HG03196 (cell line): ENCODE results near the gene L2HGDH.

Experiments used
- ATAC-seq: cut with Tn5 transposase; IDR thresholded peaks from one replicate; pipeline ENCODE4 v1.9.1; 2021; ENCODE audit not compliant: unreplicated experiment

The L2HGDH gene

GRCh38 chr14:50299585-50299984 is 12.4 kb downstream of the L2HGDH start:
- no peak for ATAC-seq

DNA sequence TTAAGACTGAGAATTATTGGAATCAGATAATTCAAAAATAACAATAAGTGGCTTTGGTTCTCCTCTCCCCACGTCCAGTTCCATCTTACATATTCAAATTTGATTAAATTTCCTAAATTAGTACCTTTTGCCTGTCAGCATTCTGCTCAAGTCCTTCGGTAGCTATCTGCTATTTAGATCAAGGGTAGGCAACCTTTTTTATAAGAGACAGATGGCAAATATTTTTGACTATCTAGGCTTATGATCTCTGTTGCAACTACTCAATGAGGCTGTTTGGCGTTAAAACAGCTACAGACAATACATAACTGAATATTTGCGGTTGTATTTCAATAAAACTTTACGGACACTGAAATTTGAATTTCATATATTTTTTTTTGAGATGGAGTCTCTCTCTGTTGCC is 21.7 kb downstream of the L2HGDH start:
- no peak for ATAC-seq

DNA sequence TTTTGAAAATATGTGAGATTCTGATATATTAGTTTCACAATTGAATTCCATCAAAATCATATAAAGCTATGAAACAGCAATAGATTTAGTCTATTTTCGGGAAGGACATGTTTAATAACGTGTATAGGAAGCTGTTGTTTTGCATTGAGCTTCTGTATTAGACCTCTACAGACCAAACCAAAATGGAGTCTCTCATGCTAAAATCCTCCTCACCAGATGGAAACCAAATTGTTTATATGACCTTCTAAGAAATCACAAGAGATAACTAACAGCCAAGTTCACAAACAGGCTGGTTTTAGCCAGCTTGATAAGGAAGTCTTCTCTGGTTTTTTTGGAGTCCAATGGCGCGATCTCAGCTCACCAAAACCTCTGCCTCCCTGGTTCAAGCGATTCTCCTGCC is 23.9 kb downstream of the L2HGDH start:
- no peak for ATAC-seq

- no peak for ATAC-seq
These were observed 26.2 kb downstream of the L2HGDH start for GRCh38 chr14:50285861-50286260.

- no peak for ATAC-seq
These were observed 39.5 kb downstream of the L2HGDH start for GRCh38 chr14:50272498-50272897.

DNA sequence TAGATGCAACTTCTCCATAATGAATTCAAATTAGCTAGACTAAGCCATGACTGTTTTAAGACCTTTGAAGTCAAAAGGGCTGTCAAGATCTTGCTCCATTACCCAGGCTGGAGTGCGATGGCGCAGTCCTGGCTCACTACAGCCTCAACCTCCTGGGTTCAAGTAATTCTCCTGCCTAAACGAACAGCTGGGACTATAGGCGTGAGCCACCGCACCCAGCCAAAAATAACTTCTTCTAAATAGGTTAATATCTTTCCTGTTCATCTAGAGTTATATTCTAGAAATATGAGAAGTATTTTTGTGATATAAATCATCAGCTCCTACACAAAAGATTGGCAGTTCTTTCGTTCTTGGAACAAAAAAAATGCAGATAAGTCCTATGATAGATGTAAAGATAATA is 41.1 kb downstream of the L2HGDH start:
- ATAC-seq, result no peak

DNA sequence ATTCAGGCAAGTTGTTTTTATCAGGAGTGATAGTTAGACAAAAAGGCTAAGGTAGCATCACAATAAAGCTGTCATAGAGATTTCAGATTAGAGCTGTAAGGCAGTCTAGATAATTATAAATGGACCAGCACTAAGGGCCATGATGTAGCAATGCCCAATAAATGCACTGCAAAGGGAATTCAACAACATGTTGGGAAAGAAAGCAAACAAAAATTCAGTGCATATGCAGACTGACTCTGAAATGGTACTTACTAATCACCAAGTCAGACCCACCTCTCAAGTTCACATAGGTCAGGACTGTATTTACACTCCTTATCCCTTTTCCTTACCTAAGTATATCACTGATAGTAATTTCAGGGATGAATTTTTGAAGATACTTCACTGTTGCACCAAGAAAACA is 47.0 kb downstream of the L2HGDH start:
- ATAC-seq, result no peak

- no peak for ATAC-seq
These were observed 48.7 kb downstream of the L2HGDH start for GRCh38 chr14:50263321-50263720.

GRCh38 chr14:50262865-50263264 is 49.2 kb downstream of the L2HGDH start:
- no peak for ATAC-seq

DNA sequence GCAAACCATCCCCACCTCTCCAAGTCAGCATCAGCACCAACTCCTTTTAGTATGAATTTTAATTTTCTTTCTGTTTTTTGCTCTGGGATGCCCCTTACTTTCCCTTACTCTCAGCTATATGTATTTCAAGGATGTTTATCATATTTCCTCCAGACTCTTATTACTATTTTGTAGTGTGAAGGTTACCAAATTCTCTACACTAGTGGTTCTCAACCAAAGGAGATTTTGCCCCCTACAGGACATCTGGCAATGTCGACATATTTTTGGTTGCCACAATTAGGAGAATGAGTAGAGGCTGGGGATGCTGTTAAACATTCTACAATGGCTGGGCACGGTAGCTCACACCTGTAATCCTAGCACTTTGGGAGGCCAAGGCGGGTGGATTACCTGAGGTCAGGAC is 51.5 kb downstream of the L2HGDH start:
- no peak for ATAC-seq

DNA sequence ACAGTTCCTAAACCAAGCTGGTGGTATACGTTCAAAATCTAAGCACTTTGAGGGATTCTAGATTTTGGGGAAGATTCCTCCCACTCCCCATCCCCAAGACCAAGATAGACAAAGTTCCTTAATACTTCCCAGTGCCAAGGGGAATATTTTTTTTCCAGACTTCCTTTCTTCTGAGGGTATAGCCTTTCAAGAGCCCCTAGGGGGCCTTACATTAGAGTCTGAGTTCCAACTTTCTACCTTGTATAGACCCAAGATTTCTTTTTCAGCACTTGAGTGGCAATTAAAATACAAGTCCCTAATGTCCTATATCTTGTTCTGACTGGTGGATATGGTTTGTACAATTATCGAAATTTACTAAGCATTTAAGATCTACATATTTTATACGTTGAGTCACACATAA is 52.0 kb downstream of the L2HGDH start:
- ATAC-seq, result no peak

- no peak for ATAC-seq
These were observed 54.3 kb downstream of the L2HGDH start for GRCh38 chr14:50257732-50258131.

GRCh38 chr14:50254248-50254647 is 57.8 kb downstream of the L2HGDH start:
- no peak for ATAC-seq

DNA sequence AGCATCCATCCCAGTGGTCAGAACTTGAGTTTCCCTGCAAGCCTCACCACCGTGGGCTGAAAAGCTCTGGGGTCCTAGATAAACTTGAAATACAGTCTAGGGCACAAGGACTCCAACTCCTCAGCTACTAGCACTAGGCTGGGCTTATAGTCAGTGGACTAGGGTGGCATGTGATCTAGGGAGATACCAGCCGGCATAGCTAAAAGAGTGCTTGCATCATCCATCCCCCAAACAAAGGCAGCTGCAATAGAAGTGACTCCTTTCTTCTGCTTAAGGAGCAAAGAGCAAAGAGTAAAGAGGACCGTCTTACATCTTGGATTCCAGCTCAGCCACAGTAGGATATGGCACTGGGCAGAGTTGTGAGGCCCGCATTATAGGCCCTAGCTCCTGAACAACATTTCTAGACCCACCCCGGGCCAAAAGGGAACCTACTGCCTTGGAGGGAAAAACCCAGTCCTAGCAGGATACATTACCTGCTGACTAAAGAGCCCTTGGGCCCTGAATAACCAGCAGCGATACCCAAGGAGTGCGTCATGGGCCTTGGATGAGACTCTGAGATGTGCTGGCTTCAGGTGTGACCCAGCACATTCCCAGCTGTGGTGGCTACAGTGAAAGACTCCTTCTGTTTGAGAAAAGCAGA is 62.8 kb downstream of the L2HGDH start:
- no peak for ATAC-seq

- no peak for ATAC-seq
These were observed 64.8 kb downstream of the L2HGDH start for GRCh38 chr14:50247245-50247644.

DNA sequence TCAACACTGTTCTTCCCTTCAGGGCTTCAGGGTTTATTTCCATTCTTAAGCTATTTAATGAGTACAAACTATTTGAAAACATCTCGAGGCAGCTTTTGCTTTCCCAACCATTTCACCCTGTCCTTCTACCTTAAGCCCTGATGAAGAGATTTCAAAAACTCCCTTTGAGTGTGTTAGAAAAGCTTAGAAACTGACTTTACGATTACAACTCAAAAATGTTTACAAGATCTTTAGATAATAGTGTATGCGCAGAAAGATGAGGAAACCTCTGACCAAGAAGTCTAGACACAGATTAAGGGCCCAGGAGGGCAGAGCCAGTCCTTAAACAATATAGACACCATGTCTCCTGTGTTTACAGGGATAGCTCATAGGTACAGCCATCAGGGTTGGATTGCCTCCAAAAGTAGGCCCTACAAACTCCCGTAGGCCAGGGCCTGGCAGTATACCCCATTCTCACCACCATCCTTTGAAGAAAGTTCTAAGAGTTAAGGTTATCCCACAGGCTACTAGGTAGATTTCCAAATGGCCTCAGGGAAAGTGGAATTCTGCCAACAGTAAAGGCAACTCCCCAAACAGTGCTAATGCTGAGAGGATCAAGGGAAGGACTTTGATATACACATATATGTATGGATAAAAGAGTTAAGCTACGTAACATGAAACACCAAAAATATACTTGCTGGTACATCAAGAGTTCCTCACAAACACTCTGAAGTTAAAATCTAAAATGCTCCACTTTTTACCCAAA is 69.3 kb downstream of the L2HGDH start:
- ATAC-seq, result no peak

GRCh38 chr14:50242096-50242495 is 69.9 kb downstream of the L2HGDH start:
- ATAC-seq, result no peak

GRCh38 chr14:50237427-50237826 is 74.6 kb downstream of the L2HGDH start:
- no peak for ATAC-seq

GRCh38 chr14:50233951-50234250 is 78.1 kb downstream of the L2HGDH start:
- ATAC-seq, result no peak

- ATAC-seq, result no peak
These were observed 78.7 kb downstream of the L2HGDH start for GRCh38 chr14:50233166-50233950.

DNA sequence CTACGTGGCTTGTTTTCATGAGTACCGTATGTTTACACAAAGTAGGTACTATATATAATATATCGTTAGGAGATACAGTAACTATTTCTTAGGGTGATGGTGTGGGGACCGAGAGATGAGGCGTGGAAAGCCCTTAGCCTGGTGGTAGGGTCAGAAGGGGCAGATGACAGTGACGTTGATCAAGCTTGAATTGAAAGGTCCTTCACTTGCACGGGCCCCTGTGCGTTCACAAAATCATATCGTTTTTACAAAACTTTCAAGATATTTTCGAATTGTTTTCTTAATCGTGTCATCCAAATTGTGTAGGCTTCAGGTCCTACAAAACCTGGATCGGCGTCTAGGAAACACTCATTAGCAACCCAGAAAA is 79.8 kb downstream of the L2HGDH start:
- no peak for ATAC-seq
